Measurements from ENCODE around the gene CNTRL.
"Not testable (repeated sequence)": the region's sequence is repeated elsewhere in the genome, so short reads cannot be mapped to it uniquely, and the experiment has no call there.

The CNTRL gene

GRCh38 chr9:121029469-121029868 is 45.3 kb upstream of the CNTRL start:
- H3K27ac ChIP-seq (ENCODE audit: low read depth, low read length), result no peak overlapping the region
- no peaks in the 10 kb centered on the region for H3K9me2 ChIP-seq (replicated peaks; ENCODE audit: control insufficient read depth, low read length)
- TF ChIP-seq EZH2phosphoT487 (IDR thresholded peaks at IDR 0.05; ENCODE audit: borderline replicate concordance, low read length), result no peak
- no peak for TF ChIP-seq CTCF (IDR thresholded peaks at IDR 0.05; ENCODE audit: low read depth, low read length, poor library complexity, severe bottlenecking)
- H3K9me3 ChIP-seq (ENCODE audit: control insufficient read depth, insufficient read depth, low read length), result no peaks in the 10 kb centered on the region
- no peaks in the 10 kb centered on the region for H3K4me1 ChIP-seq (ENCODE audit: control insufficient read depth, low read length)
- H3K79me2 ChIP-seq (ENCODE audit: control insufficient read depth, low read length), result no peaks in the 10 kb centered on the region
- no peaks in the 10 kb centered on the region for H3K36me3 ChIP-seq (ENCODE audit: control insufficient read depth, low read length)
- H3K27me3 ChIP-seq (ENCODE audit: control insufficient read depth, low read length), result no peaks in the 10 kb centered on the region
- peaks cover 6% of the 10 kb centered on the region for H3F3A ChIP-seq (ENCODE audit: control insufficient read depth, insufficient read depth)
- H3K4me2 ChIP-seq (ENCODE audit: low read length), result no peak overlapping the region
- no peak overlapping the region for H3K4me3 ChIP-seq (ENCODE audit: low read length)
- H4K20me1 ChIP-seq (ENCODE audit: control insufficient read depth, insufficient read depth, low read depth, low read length), result no peaks in the 10 kb centered on the region

GRCh38 chr9:121034529-121034928 is 40.2 kb upstream of the CNTRL start:
- Histone ChIP-seq H3K27me3 (ENCODE audit: control insufficient read depth, low read length) (no peaks in the 10 kb centered on the region), H3K4me2 (ENCODE audit: low read length) (no peak overlapping the region)

GRCh38 chr9:121035717-121036116 is 39.0 kb upstream of the CNTRL start:
- H3K4me2 ChIP-seq (ENCODE audit: low read length), result not testable (repeated sequence)

More at GRCh38 chr9:121034529-121034928, 40.2 kb upstream of the CNTRL start:
- H3K79me2 ChIP-seq (ENCODE audit: control insufficient read depth, low read length), result no peaks in the 10 kb centered on the region
- H3K9me3 ChIP-seq (ENCODE audit: control insufficient read depth, insufficient read depth, low read length), result no peaks in the 10 kb centered on the region
- H3K4me3 ChIP-seq (ENCODE audit: low read length), result no peak overlapping the region
- H4K20me1 ChIP-seq (ENCODE audit: control insufficient read depth, insufficient read depth, low read depth, low read length), result no peaks in the 10 kb centered on the region
- no peak overlapping the region for H3K27ac ChIP-seq (ENCODE audit: low read depth, low read length)
- H3F3A ChIP-seq (ENCODE audit: control insufficient read depth, insufficient read depth), result no peaks in the 10 kb centered on the region
- TF ChIP-seq EZH2phosphoT487 (IDR thresholded peaks at IDR 0.05; ENCODE audit: borderline replicate concordance, low read length), result no peak
- peak; percentile 27 for TF ChIP-seq CTCF (IDR thresholded peaks at IDR 0.05; ENCODE audit: low read depth, low read length, poor library complexity, severe bottlenecking)
- no peaks in the 10 kb centered on the region for H3K9me2 ChIP-seq (replicated peaks; ENCODE audit: control insufficient read depth, low read length)
- H3K36me3 ChIP-seq (ENCODE audit: control insufficient read depth, low read length), result no peaks in the 10 kb centered on the region
- peaks cover 3% of the 10 kb centered on the region; the same call in 1 of the 2 replicates for H3K4me1 ChIP-seq (ENCODE audit: control insufficient read depth, low read length)

DNA sequence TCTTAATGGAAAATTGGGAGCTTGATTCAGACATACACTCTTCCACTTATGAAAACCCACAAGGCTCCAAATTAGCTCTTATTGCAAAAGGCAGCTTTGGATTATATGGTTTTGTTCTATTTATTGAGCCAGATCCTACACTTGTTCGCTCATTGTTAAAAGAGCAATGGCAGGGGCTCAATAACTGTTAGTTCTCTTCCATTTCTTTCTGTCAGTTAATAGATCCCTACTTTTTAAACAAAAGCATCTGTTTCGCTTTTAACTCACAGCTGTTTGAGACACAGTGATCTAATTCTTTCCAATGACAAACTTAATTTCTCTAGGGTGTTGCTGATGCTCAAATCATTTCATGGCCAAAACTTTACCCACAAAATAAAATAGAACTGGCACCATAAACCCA is 36.4 kb upstream of the CNTRL start:
- Histone ChIP-seq H3K9me3 (ENCODE audit: control insufficient read depth, insufficient read depth, low read length) (no peaks in the 10 kb centered on the region), H3K4me1 (ENCODE audit: control insufficient read depth, low read length) (peaks cover 3% of the 10 kb centered on the region; the same call in 1 of the 2 replicates), H3F3A (ENCODE audit: control insufficient read depth, insufficient read depth) (no peaks in the 10 kb centered on the region), H3K4me3 (ENCODE audit: low read length) (no peak overlapping the region), H4K20me1 (ENCODE audit: control insufficient read depth, insufficient read depth, low read depth, low read length) (no peaks in the 10 kb centered on the region), H3K9me2 (replicated peaks; ENCODE audit: control insufficient read depth, low read length) (no peaks in the 10 kb centered on the region), H3K79me2 (ENCODE audit: control insufficient read depth, low read length) (no peaks in the 10 kb centered on the region), H3K36me3 (ENCODE audit: control insufficient read depth, low read length) (no peaks in the 10 kb centered on the region), H3K4me2 (ENCODE audit: low read length) (no peak overlapping the region), H3K27ac (ENCODE audit: low read depth, low read length) (no peak overlapping the region), H3K27me3 (ENCODE audit: control insufficient read depth, low read length) (no peaks in the 10 kb centered on the region)
- TF ChIP-seq EZH2phosphoT487 (IDR thresholded peaks at IDR 0.05; ENCODE audit: borderline replicate concordance, low read length), result no peak
- no peak for TF ChIP-seq CTCF (IDR thresholded peaks at IDR 0.05; ENCODE audit: low read depth, low read length, poor library complexity, severe bottlenecking)

More at GRCh38 chr9:121035717-121036116, 39.0 kb upstream of the CNTRL start:
- not testable (repeated sequence) for H4K20me1 ChIP-seq (ENCODE audit: control insufficient read depth, insufficient read depth, low read depth, low read length); H3K79me2 ChIP-seq (ENCODE audit: control insufficient read depth, low read length); H3K36me3 ChIP-seq (ENCODE audit: control insufficient read depth, low read length); H3K27me3 ChIP-seq (ENCODE audit: control insufficient read depth, low read length); H3K27ac ChIP-seq (ENCODE audit: low read depth, low read length); H3K4me3 ChIP-seq (ENCODE audit: low read length); H3K4me1 ChIP-seq (ENCODE audit: control insufficient read depth, low read length); H3K9me3 ChIP-seq (ENCODE audit: control insufficient read depth, insufficient read depth, low read length); H3F3A ChIP-seq (ENCODE audit: control insufficient read depth, insufficient read depth); H3K9me2 ChIP-seq (replicated peaks; ENCODE audit: control insufficient read depth, low read length)
